ENCODE measurements around the gene IL2RA.

DNA sequence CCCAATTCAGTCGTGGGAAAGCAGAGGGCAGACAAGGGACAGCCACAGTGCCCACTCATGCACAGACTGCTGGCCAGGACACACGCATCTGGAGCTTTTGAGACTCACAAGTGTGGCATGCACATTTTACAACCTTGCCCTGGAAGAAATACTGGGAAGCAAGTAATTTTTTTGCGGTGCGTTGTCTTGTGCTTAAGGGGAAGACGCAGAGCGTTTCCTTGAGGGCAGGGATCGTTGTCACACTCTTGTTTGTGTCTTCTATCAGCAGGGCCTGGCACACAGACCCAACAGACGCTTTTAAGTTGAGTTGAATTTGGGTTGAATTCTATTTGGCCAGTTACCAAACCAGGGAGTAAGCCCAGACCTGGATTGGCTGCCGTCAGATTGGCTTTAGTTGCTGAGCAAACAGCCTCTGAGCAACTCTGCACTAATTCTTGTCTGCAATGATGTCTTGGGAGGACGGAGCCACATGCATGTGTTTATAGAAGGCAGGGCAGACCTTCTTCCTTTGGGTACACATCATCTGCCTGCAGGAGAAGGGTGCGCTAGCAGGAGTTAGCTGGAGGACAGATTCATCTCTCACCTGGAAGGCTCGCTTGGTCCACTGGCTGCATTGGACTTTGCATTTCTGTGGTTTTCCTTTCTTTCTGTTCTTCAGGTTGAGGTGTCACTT lies 38.4 kb downstream of the IL2RA start:
- TF ChIP-seq, protein P1, sequence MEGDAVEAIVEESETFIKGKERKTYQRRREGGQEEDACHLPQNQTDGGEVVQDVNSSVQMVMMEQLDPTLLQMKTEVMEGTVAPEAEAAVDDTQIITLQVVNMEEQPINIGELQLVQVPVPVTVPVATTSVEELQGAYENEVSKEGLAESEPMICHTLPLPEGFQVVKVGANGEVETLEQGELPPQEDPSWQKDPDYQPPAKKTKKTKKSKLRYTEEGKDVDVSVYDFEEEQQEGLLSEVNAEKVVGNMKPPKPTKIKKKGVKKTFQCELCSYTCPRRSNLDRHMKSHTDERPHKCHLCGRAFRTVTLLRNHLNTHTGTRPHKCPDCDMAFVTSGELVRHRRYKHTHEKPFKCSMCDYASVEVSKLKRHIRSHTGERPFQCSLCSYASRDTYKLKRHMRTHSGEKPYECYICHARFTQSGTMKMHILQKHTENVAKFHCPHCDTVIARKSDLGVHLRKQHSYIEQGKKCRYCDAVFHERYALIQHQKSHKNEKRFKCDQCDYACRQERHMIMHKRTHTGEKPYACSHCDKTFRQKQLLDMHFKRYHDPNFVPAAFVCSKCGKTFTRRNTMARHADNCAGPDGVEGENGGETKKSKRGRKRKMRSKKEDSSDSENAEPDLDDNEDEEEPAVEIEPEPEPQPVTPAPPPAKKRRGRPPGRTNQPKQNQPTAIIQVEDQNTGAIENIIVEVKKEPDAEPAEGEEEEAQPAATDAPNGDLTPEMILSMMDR (conservative IDR thresholded peaks at IDR 0.05; ENCODE audit: low read length) = no peak
- TF ChIP-seq EZH2phosphoT487 (IDR thresholded peaks at IDR 0.05; ENCODE audit: borderline replicate concordance) = no peak
